Pancreas (tissue), 10 donors: Measurements from ENCODE around the gene KCNQ1OT1. TPM values are rescaled to one million over a fixed set of nuclear protein-coding genes. Genes with fewer than 3 reads are reported as not detected.

Experiments
- ATAC-seq, 4 donors: fragments of 200-7000 bp; cut with Tn5 transposase; one replicate each; pipeline versions ENCODE4 v1.8.0 to v1.9.1; 2020; ENCODE audit warnings: mild to moderate bottlenecking in 4 of 4, moderate library complexity in 4 of 4
- DNase-seq, 6 donors: peaks; one replicate each; pipeline ENCODE4 v3.0.0-alpha.2; 2020
- FAIRE-seq: peaks from 2 replicates; lab custom pipeline; 2012; peaks lifted over from hg19 to GRCh38; lab: Jason Lieb, UNC
- H3K27ac ChIP-seq, 4 donors: fragments of 200-600 bp; sonication (generic); 1 replicate in 3 of 4; 2 replicates in 1 of 4; pipeline versions ENCODE4 v1.5.0 to v1.8.0; 2020
- H3K27me3 ChIP-seq, 4 donors: fragments of 200-600 bp; one replicate each; pipeline ENCODE4 v1.8.0; 2021
- H3K36me3 ChIP-seq, 3 donors: fragments of 200-600 bp; sonication (generic) in 1 of 3; one replicate each; pipeline versions ENCODE4 v1.5.0 to v1.8.0; 2020 to 2021
- H3K4me1 ChIP-seq, 3 donors: fragments of 200-600 bp; one replicate each; pipeline ENCODE4 v1.8.0; 2021
- H3K4me3 ChIP-seq, 4 donors: fragments of 200-600 bp; sonication (generic) in 2 of 4; one replicate each; pipeline versions ENCODE4 v1.5.0 to v1.8.0; 2020 to 2021
- H3K9me3 ChIP-seq, 4 donors: fragments of 200-600 bp; one replicate each; pipeline ENCODE4 v1.8.0; 2021
- WGBS, 2 donors: extraction: QIAGEN DNeasy Blood & Tissue Kit; methylation state at CpG; one replicate each; pipeline ENCODE4 v1.1.7; 2013; 5-methylcytosine and 5-hydroxymethylcytosine counted together
- intact Hi-C, 3 donors: fragments of 100-400 bp; cut with DNase I; formaldehyde crosslinking; loops; one replicate each; pipeline versions ENCODE4 v1.11.1 to v1.14.2; 2022
- polyA plus RNA-seq, 2 donors: library from polyadenylated mRNA; stranded (reverse); fragments of 200-250 nt; gene quantifications; one replicate each; pipeline ENCODE4 v1.2.3, GENCODE V29; 2013
- total RNA-seq, 6 donors: library from RNA; stranded (reverse); fragmentation: NEBNext Ultra II Directional in 4 of 6; extraction: Animal tissue kit (Norgen Biotek cat#: 25700) in 4 of 6; gene quantifications; one replicate each; pipeline versions ENCODE4 v1.2.1 to v1.2.4, GENCODE V29; 2021 to 2023
- TF ChIP-seq, protein P1 (sequence below), 4 donors: fragments of 200-600 bp; sonication (generic) in 3 of 4; IDR thresholded peaks; one replicate each; pipeline versions ENCODE4 v1.5.0 to v1.8.0; 2021; ENCODE audit warnings: antibody characterized with exemption in 4 of 4
- donor health status: healthy with polysubstance abuse.
- donor health status: DM: no; HTN: no; CAD: no; lungs with moderate emphysema.
- donor health status: DM: no; HTN: no; CAD: no.
- donor health status: control.
- donor health status: control.
- donor health status: Bipolar disorder and iron deficiency.
- donor health status: DM: yes; HTN: yes; CAD: no.
- donor health status: DM: no; HTN: no; CAD: no.
- donor health status: DM: no; HTN: no; CAD: no.
- donor health status: DM: yes; HTN: yes; CAD: no.

Gene KCNQ1OT1
- total and polyA plus RNA-seq, 8 donors: 0.31 to 1.9 (median 1.4) TPM

DNA sequence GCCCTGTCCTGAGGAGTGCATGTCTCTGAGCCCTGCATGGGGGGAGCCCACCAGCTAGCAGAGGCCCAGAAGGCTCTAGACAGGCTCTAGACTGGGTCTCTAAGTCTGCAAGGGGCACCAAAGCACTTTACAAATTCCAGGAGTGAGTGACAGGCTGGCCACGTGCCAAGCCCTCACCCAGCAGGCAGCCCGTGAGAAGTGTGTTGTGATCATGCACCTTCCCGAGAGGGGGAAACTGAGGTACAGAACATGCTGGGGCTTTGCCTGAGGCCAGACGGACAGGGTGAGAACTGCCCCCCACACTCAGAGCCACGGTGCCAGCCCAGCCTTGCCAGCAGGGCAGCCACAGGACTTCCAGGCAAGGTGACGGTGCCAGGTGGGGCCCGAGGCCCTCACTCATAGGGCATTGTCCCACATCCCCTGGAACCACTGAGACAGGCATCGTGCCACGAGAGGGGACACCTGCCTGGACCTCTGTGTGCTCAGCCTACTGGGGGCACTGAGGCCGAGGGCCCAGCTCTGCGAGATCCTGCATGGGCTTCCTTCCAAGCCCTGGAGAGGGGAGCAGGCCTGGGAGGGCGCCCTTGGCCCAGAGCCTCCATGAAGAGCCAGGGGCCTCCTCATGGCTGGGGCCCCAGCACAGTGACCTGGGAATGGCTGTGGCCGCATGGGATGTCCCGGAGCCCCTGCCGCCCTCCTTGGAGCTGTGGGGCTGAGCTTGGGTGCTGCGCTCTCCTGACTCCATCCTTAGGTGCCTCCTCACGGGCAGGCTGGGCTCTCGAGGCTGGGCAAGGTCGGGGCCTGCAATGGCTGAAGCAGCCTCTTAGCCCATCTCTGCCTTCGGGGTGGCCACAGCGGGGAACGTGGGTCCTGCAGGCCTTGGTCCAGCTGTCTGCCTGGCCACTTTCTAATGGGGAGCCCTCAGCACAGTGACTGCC lies 121.5 kb downstream of the KCNQ1OT1 start:
- Histone ChIP-seq H3K27ac (no peak overlapping the region), H3K4me1 (no peaks in the 10 kb centered on the region), H3K9me3 (no peaks in the 10 kb centered on the region), H3K36me3 (no peaks in the 10 kb centered on the region), H3K4me3 (no peak overlapping the region), H3K27me3 (no peaks in the 10 kb centered on the region)
- WGBS, 2 donors: 89 to 90% methylated on average over 22 of the region's 22 CpGs
- TF ChIP-seq, protein P1, sequence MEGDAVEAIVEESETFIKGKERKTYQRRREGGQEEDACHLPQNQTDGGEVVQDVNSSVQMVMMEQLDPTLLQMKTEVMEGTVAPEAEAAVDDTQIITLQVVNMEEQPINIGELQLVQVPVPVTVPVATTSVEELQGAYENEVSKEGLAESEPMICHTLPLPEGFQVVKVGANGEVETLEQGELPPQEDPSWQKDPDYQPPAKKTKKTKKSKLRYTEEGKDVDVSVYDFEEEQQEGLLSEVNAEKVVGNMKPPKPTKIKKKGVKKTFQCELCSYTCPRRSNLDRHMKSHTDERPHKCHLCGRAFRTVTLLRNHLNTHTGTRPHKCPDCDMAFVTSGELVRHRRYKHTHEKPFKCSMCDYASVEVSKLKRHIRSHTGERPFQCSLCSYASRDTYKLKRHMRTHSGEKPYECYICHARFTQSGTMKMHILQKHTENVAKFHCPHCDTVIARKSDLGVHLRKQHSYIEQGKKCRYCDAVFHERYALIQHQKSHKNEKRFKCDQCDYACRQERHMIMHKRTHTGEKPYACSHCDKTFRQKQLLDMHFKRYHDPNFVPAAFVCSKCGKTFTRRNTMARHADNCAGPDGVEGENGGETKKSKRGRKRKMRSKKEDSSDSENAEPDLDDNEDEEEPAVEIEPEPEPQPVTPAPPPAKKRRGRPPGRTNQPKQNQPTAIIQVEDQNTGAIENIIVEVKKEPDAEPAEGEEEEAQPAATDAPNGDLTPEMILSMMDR (IDR thresholded peaks at IDR 0.05): no peak
- FAIRE-seq: no peak
- ATAC-seq: no peak
- intact Hi-C loops: no loop called here
- DNase-seq: peak in 4 of 6 donors; percentile 12 to 67 (median 36)

DNA sequence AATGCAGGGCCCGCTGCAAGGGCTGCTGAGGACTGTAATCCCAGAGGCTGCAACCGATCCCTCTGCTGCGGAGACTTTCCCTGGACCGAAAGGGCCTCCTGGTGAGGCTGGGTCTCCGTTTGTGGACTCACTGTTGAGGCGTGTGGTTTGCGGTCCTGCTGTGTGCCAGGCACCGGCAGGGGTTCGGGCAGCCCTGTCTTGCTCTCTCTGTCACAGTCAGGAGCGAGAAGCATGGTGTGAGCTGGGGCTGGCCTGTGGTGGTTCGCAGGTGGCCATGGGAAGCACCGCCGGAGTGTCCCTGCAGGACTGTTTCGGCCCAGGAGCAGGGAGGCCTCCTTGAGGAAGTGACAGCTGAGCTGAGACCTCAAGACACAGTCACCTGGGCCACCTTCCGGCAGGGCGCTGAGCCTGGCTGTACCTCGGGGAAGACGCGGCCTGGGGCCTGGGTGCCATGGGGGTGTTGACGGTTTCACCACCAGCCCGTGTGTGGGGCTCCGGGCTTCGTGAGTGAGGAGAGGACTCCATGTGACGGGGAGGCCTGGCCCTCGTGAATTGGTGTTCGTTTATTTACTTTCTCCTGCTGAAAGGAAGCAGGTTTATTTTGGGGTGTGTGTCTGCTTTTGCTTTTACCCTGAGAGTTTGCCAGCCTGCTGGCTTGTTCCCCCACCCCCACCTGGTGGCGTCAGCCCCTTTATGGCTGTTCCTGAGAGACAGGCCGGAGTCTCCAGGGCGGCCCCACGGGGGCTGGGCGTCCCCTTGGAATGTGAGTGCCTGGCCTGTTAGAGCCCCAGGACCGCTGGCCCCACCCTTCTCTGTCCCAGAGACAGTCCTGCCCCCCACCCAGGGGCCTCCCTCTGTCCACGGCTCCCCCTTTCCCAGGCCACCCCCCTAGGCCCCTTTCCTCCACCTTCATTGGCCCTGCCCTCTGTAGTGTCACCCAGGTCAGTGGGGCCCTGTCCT lies 122.5 kb downstream of the KCNQ1OT1 start:
- ATAC-seq (no peak), FAIRE-seq (no peak), DNase-seq (peak in 4 of 6 donors; percentile 12 to 60 (median 36))
- no peaks in the 10 kb centered on the region for H3K9me3 ChIP-seq
- WGBS, 2 donors: 93 to 96% methylated on average over 33 of the region's 33 CpGs
- H3K27me3 ChIP-seq: no peaks in the 10 kb centered on the region
- no peak overlapping the region for H3K4me3 ChIP-seq
- H3K36me3 ChIP-seq: no peaks in the 10 kb centered on the region
- TF ChIP-seq, protein P1 (IDR thresholded peaks at IDR 0.05): no peak
- intact Hi-C loops: no loop called here
- no peak overlapping the region for H3K27ac ChIP-seq
- no peaks in the 10 kb centered on the region for H3K4me1 ChIP-seq

DNA sequence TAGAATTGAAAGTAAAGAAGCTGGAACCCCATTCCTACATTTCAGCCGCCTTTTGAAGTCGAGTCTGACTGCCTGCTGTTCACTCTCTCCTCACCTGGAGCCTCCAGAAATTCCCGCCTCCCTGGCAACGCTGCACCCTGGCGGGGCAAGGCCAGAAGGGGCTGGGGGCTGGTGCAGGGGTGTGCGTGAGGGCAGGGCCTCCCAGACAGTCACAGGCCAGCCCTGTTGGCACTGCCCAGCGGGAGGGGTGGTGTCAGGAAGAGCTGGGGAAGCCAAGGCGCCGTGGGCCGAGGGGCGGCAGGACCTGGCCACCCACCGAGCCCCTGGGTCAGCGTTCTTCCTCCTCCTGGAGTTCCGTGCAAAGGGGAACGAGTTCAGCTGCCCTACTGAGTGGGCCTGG lies 123.2 kb downstream of the KCNQ1OT1 start:
- Histone ChIP-seq H3K36me3 (no peaks in the 10 kb centered on the region), H3K27me3 (no peaks in the 10 kb centered on the region), H3K4me1 (no peaks in the 10 kb centered on the region), H3K27ac (no peak overlapping the region), H3K9me3 (no peaks in the 10 kb centered on the region), H3K4me3 (no peak overlapping the region)
- TF ChIP-seq, protein P1 (IDR thresholded peaks at IDR 0.05): no peak
- no peak for ATAC-seq
- DNase-seq: peak in 3 of 6 donors; percentile 2 to 49 (median 16)
- intact Hi-C loops: no loop called here
- FAIRE-seq: no peak
- 89 to 93% methylated on average over 15 of the region's 15 CpGs for WGBS, 2 donors

DNA sequence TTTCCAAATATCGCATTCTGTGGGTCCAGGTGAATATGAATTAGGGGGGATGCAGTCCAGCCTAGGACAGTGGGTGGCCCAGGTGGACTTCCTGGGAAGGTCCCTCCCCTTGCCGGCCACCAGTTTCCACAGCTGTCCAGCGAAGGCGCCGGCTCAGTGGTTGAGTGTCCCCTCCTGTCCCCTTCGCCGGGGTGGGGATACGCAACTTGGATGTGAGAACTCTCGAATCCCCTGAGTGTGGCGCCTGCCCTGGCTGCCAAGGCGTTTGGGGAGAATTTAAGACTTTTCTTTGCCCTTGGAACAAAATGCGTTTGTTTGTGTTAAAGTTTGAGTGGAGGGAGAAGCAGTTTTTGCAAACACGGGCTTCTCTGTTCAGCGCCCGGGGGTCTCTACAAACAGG lies 123.7 kb downstream of the KCNQ1OT1 start:
- ATAC-seq: no peak
- Histone ChIP-seq H3K27ac (no peak overlapping the region), H3K36me3 (no peaks in the 10 kb centered on the region), H3K4me1 (no peaks in the 10 kb centered on the region), H3K4me3 (no peak overlapping the region), H3K27me3 (no peaks in the 10 kb centered on the region), H3K9me3 (no peaks in the 10 kb centered on the region)
- TF ChIP-seq, protein P1 (IDR thresholded peaks at IDR 0.05): no peak
- no peak for FAIRE-seq
- WGBS, 2 donors: 93 to 96% methylated on average over 15 of the region's 15 CpGs
- intact Hi-C loops: no loop called here
- DNase-seq: peak in 3 of 6 donors; percentile 5 to 45 (median 14)
